GM19240 (cell line): ENCODE results near the gene OPN4.
A peak's percentile ranks its signal among the peaks of the same experiment; 100 is the strongest.

Experiments
- DNase-seq: peaks from one replicate; pipeline ENCODE4 v3.0.0; 2011; ENCODE audit warnings: low spot score; ENCODE audit not compliant: insufficient read length

Gene OPN4

DNA sequence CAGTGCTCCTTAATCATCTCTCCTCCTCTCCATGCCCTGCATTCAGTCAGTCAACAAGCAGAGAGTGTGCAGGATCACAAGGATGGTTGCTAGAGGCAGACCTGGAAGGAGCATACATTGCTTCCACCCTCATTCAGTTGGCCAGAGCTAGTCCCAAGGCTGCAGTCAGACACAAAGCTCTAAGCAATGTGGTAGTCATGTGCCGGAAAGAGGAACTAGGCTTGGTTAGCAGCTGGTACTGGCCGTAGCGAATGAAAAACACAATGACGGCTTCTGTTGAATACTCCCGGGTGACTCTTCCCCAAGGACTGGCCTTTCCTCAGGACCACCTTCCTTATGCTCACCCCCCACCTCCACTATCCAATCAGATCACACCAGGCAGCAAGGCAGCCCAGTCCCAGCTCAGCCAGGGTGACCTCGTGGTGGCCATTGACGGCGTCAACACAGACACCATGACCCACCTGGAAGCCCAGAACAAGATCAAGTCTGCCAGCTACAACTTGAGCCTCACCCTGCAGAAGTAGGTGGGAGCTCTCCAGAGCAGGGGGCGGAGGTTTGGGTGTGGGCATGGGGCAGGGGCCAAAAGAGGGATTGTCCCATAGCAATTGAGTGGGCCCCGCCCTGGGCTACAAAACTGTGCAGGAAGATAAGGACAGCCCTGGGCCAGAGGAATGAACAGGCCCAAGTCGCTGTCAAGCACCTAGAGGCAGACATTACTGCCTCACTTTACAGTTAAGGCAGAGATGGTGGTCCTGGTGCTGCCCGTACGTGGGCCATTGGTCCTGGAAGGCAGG lies 24.8 kb downstream of the OPN4 start:
- no peak for DNase-seq

DNA sequence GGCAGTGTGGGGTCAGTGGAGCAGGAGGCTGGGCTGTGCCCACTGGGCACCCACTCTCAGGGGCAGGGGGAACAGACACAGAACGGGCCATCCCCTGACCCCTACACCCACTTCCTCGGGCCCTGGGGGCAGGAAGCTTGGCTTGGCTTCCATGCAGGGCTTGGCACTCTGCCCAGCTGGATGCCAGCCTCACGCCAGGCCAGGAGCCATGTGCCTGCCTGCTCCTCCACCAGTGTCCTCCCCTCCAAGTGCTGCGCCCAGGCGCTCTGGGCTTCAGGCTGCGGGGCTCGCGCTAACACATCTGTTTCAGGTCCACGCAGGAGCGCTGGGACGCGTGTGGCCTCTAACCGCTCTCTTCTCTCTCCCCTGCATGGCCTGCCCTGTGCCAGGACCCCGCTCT lies 26.7 kb downstream of the OPN4 start:
- DNase-seq, result no peak

DNA sequence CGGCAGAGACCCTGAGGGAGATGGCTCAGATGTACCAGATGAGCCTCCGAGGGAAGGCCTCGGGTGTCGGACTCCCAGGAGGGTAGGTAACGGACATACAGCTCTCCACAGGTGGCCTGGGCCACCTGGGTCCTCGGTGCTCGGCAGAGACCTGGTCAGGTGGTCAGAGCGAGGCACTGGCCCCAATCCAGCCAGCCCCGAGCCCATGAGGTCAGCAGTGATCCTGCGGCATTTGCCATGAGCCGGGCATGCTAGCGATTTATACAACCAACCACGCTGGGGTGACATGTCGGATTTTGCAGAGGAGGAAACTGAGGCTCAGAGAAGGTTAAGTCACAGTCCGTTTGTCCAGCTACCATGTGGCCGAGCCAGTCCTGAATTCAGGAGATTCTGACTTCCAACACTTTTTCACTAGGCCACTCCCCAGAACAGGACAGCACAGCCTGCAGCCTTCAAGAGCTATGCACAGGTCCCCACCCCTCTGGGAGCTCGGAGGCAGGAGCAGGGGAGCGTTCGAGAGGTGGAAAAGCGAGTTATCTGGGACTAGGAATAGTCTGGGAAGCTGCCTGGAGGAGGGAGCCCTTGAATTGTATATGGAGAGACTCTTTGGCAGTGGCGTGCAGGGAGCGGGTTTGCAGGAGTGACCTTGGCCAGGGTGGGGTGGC lies 27.5 kb downstream of the OPN4 start:
- DNase-seq, result no peak

GRCh38 chr10:86682675-86683074 lies 28.3 kb downstream of the OPN4 start:
- DNase-seq, result no peak

- DNase-seq, result no peak
These were observed 30.2 kb downstream of the OPN4 start for GRCh38 chr10:86684331-86685097.

GRCh38 chr10:86685416-86685815 lies 31.1 kb downstream of the OPN4 start:
- no peak for DNase-seq

GRCh38 chr10:86685893-86686632 lies 31.7 kb downstream of the OPN4 start:
- DNase-seq, result no peak

- DNase-seq, result no peak
These were observed 32.6 kb downstream of the OPN4 start for GRCh38 chr10:86686972-86687371.

- no peak for DNase-seq
These were observed 33.4 kb downstream of the OPN4 start for GRCh38 chr10:86687750-86688149.

GRCh38 chr10:86688398-86688921 lies 34.1 kb downstream of the OPN4 start:
- peak; percentile 88 for DNase-seq

DNA sequence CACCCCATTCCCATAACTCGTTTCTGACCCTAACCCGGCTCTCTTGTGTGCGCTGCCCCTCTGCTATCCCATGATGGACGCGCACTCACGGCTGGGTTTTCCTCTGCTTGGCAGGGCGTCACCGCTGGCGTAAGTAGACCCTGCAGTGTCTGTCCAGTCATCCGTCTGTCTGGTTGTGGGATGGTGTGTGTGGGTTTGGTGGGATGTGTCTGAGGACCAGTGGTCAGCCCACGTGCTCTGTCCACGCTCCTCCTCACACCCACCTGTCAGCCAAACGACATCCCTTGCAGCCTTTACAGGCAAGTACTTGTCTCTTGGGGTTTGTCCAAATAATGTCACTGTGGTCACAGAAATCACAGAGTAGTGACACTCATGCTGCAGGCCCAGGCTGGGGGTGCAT lies 34.8 kb downstream of the OPN4 start:
- DNase-seq, result no peak

DNA sequence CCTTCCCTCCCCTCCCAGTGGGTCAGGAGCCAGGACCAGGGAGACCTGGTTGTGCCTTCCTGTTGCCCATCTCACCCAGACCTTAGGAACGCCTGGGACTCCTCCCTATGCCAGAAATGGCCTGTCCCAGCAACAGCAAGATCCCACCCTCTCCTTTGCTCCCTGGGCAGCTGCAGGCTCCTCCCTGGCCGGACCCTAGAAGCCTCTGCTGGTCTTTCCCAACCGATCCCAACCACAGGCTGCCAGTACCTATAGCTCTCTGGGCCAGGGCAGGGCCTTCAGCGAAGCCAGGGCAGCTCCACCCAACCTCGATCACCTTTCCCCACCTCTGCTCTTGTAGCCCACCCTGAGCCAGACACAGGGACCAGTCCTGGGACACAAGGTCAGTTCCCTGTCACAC lies 35.9 kb downstream of the OPN4 start:
- DNase-seq, result no peak

- DNase-seq, result no peak
These were observed 36.3 kb downstream of the OPN4 start for GRCh38 chr10:86690657-86691084.

DNA sequence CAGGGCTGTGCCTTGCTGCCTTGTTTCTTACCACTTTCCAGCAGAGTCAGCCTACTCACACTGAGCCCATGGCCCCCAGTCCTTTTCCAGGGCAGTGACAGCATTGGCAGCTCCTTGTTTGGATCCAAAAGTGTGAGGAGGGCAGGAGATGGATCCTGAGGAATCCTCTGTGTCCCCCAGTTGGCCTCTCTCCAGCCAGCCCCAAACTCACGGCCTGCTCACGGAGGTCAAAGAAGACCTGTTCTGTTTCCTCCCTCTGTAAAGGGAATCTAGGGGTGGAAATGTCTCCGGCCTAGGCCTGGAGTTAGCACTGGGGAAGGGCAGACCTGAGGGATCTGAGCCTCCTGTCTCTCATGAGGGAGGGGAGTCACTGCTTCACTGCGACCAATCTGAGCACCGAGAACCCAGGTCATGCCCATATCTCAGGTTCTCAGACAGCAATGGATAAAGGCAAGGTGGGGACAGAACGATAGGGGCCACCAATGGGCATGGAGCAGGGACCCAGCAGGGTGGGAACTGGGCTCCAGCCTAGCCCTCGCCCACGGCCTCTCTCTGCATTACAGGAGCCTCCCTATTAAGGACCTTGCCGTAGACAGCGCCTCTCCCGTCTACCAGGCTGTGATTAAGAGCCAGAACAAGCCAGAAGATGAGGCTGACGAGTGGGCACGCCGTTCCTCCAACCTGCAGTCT lies 37.1 kb downstream of the OPN4 start:
- no peak for DNase-seq

GRCh38 chr10:86692023-86692514 lies 37.7 kb downstream of the OPN4 start:
- DNase-seq, result no peak

GRCh38 chr10:86692664-86693063 lies 38.3 kb downstream of the OPN4 start:
- no peak for DNase-seq

GRCh38 chr10:86693275-86693674 lies 38.9 kb downstream of the OPN4 start:
- no peak for DNase-seq

DNA sequence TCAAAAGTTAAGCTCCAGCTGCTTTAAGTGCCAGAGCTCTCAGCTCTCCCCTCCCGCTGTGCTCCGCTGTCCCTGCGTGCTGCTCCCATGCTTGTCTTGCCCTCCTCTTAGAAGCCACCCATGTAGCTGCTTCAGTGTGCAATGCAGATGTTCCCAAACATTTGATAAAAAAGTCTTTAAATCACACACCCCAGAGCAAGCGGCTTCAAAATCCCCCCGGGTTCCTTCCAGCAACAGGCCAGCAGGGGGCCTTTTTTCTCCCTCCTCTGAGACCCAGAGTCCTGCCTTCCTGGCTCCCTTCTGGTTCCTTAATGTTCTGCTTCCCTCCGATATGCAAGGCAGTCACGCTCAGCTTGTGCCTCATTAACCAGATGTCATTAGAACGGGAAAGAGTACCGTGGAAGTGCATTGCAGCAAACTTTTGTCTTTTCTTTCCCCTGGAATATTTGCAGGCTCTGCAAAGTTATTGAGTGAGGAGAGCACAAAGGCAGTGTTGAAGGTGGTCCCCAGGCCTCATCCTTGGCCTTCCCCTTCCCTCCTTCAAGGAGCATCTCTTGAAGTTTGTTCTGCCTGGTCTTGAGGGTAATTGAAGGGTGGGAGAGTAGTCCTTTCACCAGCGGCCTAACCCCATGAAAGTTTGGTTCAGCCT lies 39.5 kb downstream of the OPN4 start:
- peak; percentile 40 for DNase-seq

- no peak for DNase-seq
These were observed 44.0 kb downstream of the OPN4 start for GRCh38 chr10:86698207-86698940.
